Mesenchymal stem cell (in vitro differentiated cells and primary cell): Measurements from ENCODE around the gene CFL1.

Experiments used
- DNase-seq: peaks from one replicate; pipeline ENCODE4 v3.0.0-alpha.2; 2013
- H2AFZ ChIP-seq: one replicate; pipeline ENCODE4 v1.6.1; 2013; ENCODE audit warnings: low read depth, mild to moderate bottlenecking, control low read depth, inconsistent platforms, low read length, moderate library complexity
- H2AK5ac ChIP-seq: 2 replicates; pipeline ENCODE4 v1.6.1; 2013; ENCODE audit warnings: low read length, moderate library complexity, mild to moderate bottlenecking, inconsistent platforms; ENCODE audit not compliant: severe bottlenecking
- H2BK120ac ChIP-seq: one replicate; pipeline ENCODE4 v1.6.1; 2013; ENCODE audit warnings: low read depth, mild to moderate bottlenecking, inconsistent platforms, low read length, moderate library complexity
- H2BK12ac ChIP-seq, 2 experiments: one replicate each; pipeline ENCODE4 v1.6.1; 2013; ENCODE audit warnings: inconsistent platforms in 2 of 2, low read length in 2 of 2, mild to moderate bottlenecking in 2 of 2, moderate library complexity in 2 of 2, control low read depth in 1 of 2
- H2BK15ac ChIP-seq: one replicate; pipeline ENCODE4 v1.6.1; 2013; ENCODE audit warnings: mild to moderate bottlenecking, low read depth, inconsistent platforms; ENCODE audit not compliant: poor library complexity, severe bottlenecking
- H2BK5ac ChIP-seq: 2 replicates; pipeline ENCODE4 v1.6.1; 2013; ENCODE audit warnings: low read depth, mild to moderate bottlenecking, low read length, control low read depth, inconsistent platforms; ENCODE audit not compliant: poor library complexity, severe bottlenecking
- H3K14ac ChIP-seq, 2 experiments: one replicate each; pipeline ENCODE4 v1.6.1; 2013; ENCODE audit warnings: inconsistent platforms in 2 of 2, low read length in 2 of 2, control low read depth in 1 of 2, mild to moderate bottlenecking in 1 of 2, moderate library complexity in 1 of 2
- H3K18ac ChIP-seq, 2 experiments: one replicate each; pipeline ENCODE4 v1.6.1; 2013; ENCODE audit warnings: inconsistent platforms in 2 of 2, low read length in 2 of 2, control low read depth in 1 of 2, low read depth in 1 of 2, mild to moderate bottlenecking in 1 of 2
- H3K23ac ChIP-seq, 2 experiments: one replicate each; pipeline ENCODE4 v1.6.1; 2013; ENCODE audit warnings: inconsistent platforms in 2 of 2, low read length in 2 of 2, mild to moderate bottlenecking in 2 of 2, moderate library complexity in 2 of 2, control low read depth in 1 of 2
- H3K27ac ChIP-seq: 2 replicates; pipeline ENCODE4 v1.5.1; 2013; ENCODE audit warnings: mild to moderate bottlenecking, moderate library complexity, low read length, control low read depth, inconsistent platforms; ENCODE audit not compliant: poor library complexity, severe bottlenecking
- H3K27me3 ChIP-seq, 2 experiments: 2 replicates each; pipeline versions ENCODE4 v1.6.1 to v1.7.0; 2013; ENCODE audit warnings: low read length in 2 of 2, mild to moderate bottlenecking in 2 of 2, moderate library complexity in 2 of 2, control low read depth in 1 of 2, inconsistent platforms in 1 of 2; ENCODE audit not compliant: control insufficient read depth in 1 of 2, insufficient read depth in 1 of 2
- H3K36me3 ChIP-seq, 2 experiments: 2 replicates each; pipeline versions ENCODE4 v1.6.1 to v1.7.0; 2013; ENCODE audit warnings: low read length in 2 of 2, control low read depth in 1 of 2, inconsistent platforms in 1 of 2, low read depth in 1 of 2, mild to moderate bottlenecking in 1 of 2; ENCODE audit not compliant: insufficient read depth in 2 of 2, control insufficient read depth in 1 of 2
- H3K4ac ChIP-seq, 2 experiments: one replicate each; pipeline ENCODE4 v1.6.1; 2013; ENCODE audit warnings: inconsistent platforms in 2 of 2, low read length in 2 of 2, mild to moderate bottlenecking in 2 of 2, moderate library complexity in 2 of 2, control low read depth in 1 of 2, low read depth in 1 of 2
- H3K4me1 ChIP-seq: 2 replicates; pipeline ENCODE4 v1.6.1; 2013; ENCODE audit warnings: low read depth, low read length, control low read depth; ENCODE audit not compliant: control insufficient read depth, insufficient read depth
- H3K4me2 ChIP-seq: 2 replicates; pipeline ENCODE4 v1.6.1; 2013; ENCODE audit warnings: low read length, mild to moderate bottlenecking, inconsistent platforms; ENCODE audit not compliant: poor library complexity, severe bottlenecking
- H3K4me3 ChIP-seq, 2 experiments: 2 replicates each; pipeline versions ENCODE4 v1.5.1 to v1.7.0; 2013; ENCODE audit warnings: low read length in 2 of 2, mild to moderate bottlenecking in 2 of 2, control low read depth in 1 of 2, low read depth in 1 of 2; ENCODE audit not compliant: insufficient read depth in 1 of 2
- H3K79me1 ChIP-seq: replicated peaks from 2 replicates; pipeline ENCODE4 v1.6.1; 2013; ENCODE audit warnings: mild to moderate bottlenecking, control low read depth, low read length, inconsistent platforms; ENCODE audit not compliant: poor library complexity, severe bottlenecking
- H3K9ac ChIP-seq: 2 replicates; pipeline ENCODE4 v1.7.0; 2013; ENCODE audit warnings: mild to moderate bottlenecking, low read length, moderate library complexity
- H3K9me3 ChIP-seq: 2 replicates; pipeline ENCODE4 v1.7.0; 2013; ENCODE audit warnings: mild to moderate bottlenecking, low read length; ENCODE audit not compliant: control insufficient read depth
- H4K8ac ChIP-seq: one replicate; pipeline ENCODE4 v1.6.1; 2013; ENCODE audit warnings: inconsistent platforms, mild to moderate bottlenecking, low read length, moderate library complexity
- H4K91ac ChIP-seq: one replicate; pipeline ENCODE4 v1.6.1; 2013; ENCODE audit warnings: mild to moderate bottlenecking, low read length, inconsistent platforms
- WGBS: methylation state at CpG from one replicate; pipeline ENCODE4 v1.1.7; 2013; ENCODE audit warnings: mixed read lengths; 5-methylcytosine and 5-hydroxymethylcytosine counted together

CFL1 gene

GRCh38 chr11:65870706-65871681 lies 13.0 kb upstream of the CFL1 start:
- Histone ChIP-seq H4K8ac (peak overlapping the region; percentile 73), H3K4me2 (peak overlapping the region; percentile 87), H3K18ac (peak overlapping the region; percentile 49 to 90), H3K36me3 (peaks cover 47 to 52% of the 10 kb centered on the region in 2 experiments), H2AK5ac (peak overlapping the region; percentile 85), H3K9me3 (no peaks in the 10 kb centered on the region), H3K14ac (no peak overlapping the region), H2BK12ac (peak overlapping the region; percentile 44 to 46), H3K23ac (no peak overlapping the region), H3K9ac (peak overlapping the region; percentile 94), H3K4ac (peak overlapping the region; percentile 83 to 91), H3K79me1 (peaks cover 12% of the 10 kb centered on the region), H4K91ac (peak overlapping the region; percentile 93), H3K27me3 (no peaks in the 10 kb centered on the region), H2BK15ac (peak overlapping the region; percentile 37), H3K27ac (peak overlapping the region; percentile 84), H3K4me1 (peaks cover 35% of the 10 kb centered on the region), H2BK5ac (no peak overlapping the region), H2AFZ (no peak overlapping the region), H3K4me3 (peak overlapping the region; percentile 87 to 88), H2BK120ac (no peak overlapping the region)
- DNase-seq = peak; percentile 69
- WGBS = 66% methylated on average over 24 of the region's 24 CpGs

GRCh38 chr11:65870307-65870658 lies 12.3 kb upstream of the CFL1 start:
- Histone ChIP-seq H3K4me2 (no peak overlapping the region), H3K14ac (peak overlapping the region in 1 of 2 experiments; percentile 20), H3K4me1 (peaks cover 37% of the 10 kb centered on the region), H3K4ac (peak overlapping the region; percentile 17 to 64), H4K8ac (peak overlapping the region; percentile 76), H3K27ac (no peak overlapping the region), H2BK12ac (peak overlapping the region in 1 of 2 experiments; percentile 51), H3K23ac (no peak overlapping the region), H2BK5ac (no peak overlapping the region), H2BK120ac (no peak overlapping the region), H3K9me3 (no peaks in the 10 kb centered on the region), H2BK15ac (no peak overlapping the region), H3K9ac (peak overlapping the region; percentile 94), H4K91ac (peak overlapping the region; percentile 61), H2AK5ac (no peak overlapping the region), H3K4me3 (peak overlapping the region; percentile 6 to 87), H3K79me1 (peaks cover 13% of the 10 kb centered on the region), H3K27me3 (no peaks in the 10 kb centered on the region), H3K18ac (peak overlapping the region; percentile 24 to 42), H2AFZ (no peak overlapping the region), H3K36me3 (peaks cover 54 to 59% of the 10 kb centered on the region in 2 experiments)
- WGBS = 89% methylated on average over 9 of the region's 11 CpGs
- DNase-seq = no peak

- Histone ChIP-seq H2BK5ac (no peak overlapping the region), H2BK15ac (peak overlapping the region; percentile 75), H2AFZ (no peak overlapping the region), H3K36me3 (peaks cover 59 to 64% of the 10 kb centered on the region in 2 experiments), H3K27ac (no peak overlapping the region), H3K14ac (no peak overlapping the region), H4K91ac (peak overlapping the region; percentile 61), H3K4me1 (peaks cover 38% of the 10 kb centered on the region), H3K4me2 (no peak overlapping the region), H3K4me3 (peak overlapping the region in 1 of 2 experiments; percentile 6), H4K8ac (peak overlapping the region; percentile 76), H3K4ac (peak overlapping the region in 1 of 2 experiments; percentile 64), H3K9ac (peak overlapping the region; percentile 36), H3K18ac (peak overlapping the region; percentile 24 to 42), H3K27me3 (no peaks in the 10 kb centered on the region), H2BK120ac (no peak overlapping the region), H3K23ac (no peak overlapping the region), H3K79me1 (peaks cover 14% of the 10 kb centered on the region), H3K9me3 (no peaks in the 10 kb centered on the region), H2AK5ac (no peak overlapping the region), H2BK12ac (peak overlapping the region in 1 of 2 experiments; percentile 51)
- WGBS = 91% methylated on average over 21 of the region's 24 CpGs
- no peak for DNase-seq
Measured at GRCh38 chr11:65869643-65870306, 11.8 kb upstream of the CFL1 start.

GRCh38 chr11:65868907-65869306 lies 10.9 kb upstream of the CFL1 start:
- Histone ChIP-seq H3K4ac (no peak overlapping the region), H3K79me1 (peaks cover 17% of the 10 kb centered on the region), H3K14ac (no peak overlapping the region), H2BK12ac (no peak overlapping the region), H3K4me2 (no peak overlapping the region), H2BK15ac (no peak overlapping the region), H2AFZ (no peak overlapping the region), H4K91ac (no peak overlapping the region), H2AK5ac (no peak overlapping the region), H3K18ac (no peak overlapping the region), H3K9me3 (no peaks in the 10 kb centered on the region), H2BK5ac (no peak overlapping the region), H3K23ac (no peak overlapping the region), H3K27ac (no peak overlapping the region), H3K36me3 (peaks cover 68 to 73% of the 10 kb centered on the region in 2 experiments), H2BK120ac (no peak overlapping the region), H3K9ac (peak overlapping the region; percentile 36), H3K4me3 (no peak overlapping the region), H3K27me3 (no peaks in the 10 kb centered on the region), H4K8ac (no peak overlapping the region), H3K4me1 (peaks cover 41% of the 10 kb centered on the region)
- no peak for DNase-seq
- 86% methylated on average over 1 of the region's 3 CpGs for WGBS
